Activated CD4-positive, alpha-beta T cell treated with anti-CD3 and anti-CD28 coated beads, Interleukin-2, Interleukin-4, amounts not matched to agents 100 ng/mL and 50 ng/mL, durations not matched to agents 16 hours and 8 hours (primary cell): ENCODE measurements around the gene LIPI.
"Not testable (repeated sequence)": the region's sequence is repeated elsewhere in the genome, so short reads cannot be mapped to it uniquely, and the experiment has no call there.

Source experiments
- DNase-seq: peaks from one replicate; pipeline ENCODE4 v3.0.0-alpha.2; 2020; ENCODE audit warnings: low spot score

The LIPI gene

GRCh38 chr21:14116080-14116481 is 94.7 kb downstream of the LIPI start:
- DNase-seq: no peak

DNA sequence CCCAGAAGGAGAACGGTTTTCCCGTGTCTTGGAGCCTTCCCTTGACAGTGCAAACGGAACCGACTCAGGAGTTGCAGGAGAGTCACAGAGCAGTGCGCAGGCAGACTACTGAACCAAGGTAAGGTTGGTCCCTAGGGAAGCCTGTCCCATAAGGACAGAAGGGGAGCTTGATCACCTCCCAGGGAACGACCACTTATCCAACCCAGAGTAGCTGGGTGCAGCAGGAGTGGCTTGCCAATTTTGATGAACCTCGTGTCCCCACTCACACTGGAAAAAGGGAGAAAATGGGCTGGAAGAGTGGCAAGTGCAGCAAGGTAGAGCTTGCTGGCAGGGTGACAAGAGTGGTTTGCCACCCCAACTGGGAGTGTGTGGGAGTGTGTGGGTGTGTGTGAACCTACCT is 95.1 kb downstream of the LIPI start:
- no peak for DNase-seq

GRCh38 chr21:14114251-14114650 is 96.5 kb downstream of the LIPI start:
- no peak for DNase-seq

- DNase-seq: not testable (repeated sequence)
Observed at GRCh38 chr21:14104564-14104963, 106.2 kb downstream of the LIPI start.

GRCh38 chr21:14099570-14099969 is 111.2 kb downstream of the LIPI start:
- DNase-seq: no peak

GRCh38 chr21:14097881-14098499 is 112.8 kb downstream of the LIPI start:
- DNase-seq: no peak

DNA sequence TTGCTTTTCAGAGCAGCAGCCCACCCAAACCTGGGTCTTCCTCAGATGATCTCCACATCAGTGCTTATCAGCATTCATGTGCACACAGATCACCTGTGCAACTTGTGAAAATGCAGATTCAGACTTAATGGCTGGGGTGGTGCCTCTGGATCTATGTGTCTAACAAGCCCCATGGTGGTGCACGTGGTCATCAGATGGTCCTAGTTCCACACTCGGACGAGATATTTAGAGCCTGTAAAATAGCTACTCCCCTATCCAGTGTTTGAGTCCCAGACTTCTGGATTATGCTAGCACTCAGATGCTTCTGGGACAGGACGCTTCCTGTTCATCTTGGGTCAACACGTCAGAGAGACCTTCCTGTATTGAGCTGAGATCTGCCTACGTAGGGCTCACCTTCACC is 114.2 kb downstream of the LIPI start:
- no peak for DNase-seq

DNA sequence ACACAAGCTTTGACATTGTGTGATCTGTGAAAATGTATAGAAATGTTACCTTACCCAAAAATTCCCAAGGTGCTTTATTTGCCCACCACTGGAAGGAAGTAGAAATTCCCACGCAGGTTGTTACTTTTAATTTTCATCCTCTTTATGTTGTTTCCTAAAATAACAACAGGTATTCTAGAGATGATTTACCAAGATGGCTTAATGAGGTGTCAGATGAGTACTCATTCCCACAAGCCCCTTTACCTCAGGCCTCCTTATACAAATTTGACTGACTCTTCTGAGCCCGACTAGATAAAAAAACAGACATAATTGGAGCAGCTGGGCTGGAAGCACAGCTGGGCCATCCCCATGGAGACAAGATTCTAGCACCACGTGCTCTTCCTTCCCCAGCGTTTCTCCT is 114.6 kb downstream of the LIPI start:
- DNase-seq: no peak

DNA sequence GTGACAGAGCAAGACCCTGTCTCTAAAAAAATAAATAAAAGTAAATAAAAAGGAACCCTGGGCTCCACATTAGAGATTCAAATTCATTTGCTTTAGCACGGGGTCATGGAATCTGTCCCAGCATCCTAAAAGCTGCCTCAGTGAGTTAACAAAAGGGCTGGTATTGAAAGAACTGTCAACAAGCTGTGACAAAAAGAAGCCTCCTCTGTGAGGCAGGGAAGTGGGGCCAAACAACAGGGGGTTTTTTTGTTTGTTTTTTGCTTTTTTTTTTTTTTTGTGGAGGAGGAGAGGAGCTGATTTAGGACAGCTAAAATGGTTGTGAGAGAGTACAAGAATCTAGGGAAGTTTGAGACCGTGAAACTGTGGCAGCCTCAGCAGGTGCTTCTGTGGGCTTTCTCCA is 115.7 kb downstream of the LIPI start:
- no peak for DNase-seq

DNA sequence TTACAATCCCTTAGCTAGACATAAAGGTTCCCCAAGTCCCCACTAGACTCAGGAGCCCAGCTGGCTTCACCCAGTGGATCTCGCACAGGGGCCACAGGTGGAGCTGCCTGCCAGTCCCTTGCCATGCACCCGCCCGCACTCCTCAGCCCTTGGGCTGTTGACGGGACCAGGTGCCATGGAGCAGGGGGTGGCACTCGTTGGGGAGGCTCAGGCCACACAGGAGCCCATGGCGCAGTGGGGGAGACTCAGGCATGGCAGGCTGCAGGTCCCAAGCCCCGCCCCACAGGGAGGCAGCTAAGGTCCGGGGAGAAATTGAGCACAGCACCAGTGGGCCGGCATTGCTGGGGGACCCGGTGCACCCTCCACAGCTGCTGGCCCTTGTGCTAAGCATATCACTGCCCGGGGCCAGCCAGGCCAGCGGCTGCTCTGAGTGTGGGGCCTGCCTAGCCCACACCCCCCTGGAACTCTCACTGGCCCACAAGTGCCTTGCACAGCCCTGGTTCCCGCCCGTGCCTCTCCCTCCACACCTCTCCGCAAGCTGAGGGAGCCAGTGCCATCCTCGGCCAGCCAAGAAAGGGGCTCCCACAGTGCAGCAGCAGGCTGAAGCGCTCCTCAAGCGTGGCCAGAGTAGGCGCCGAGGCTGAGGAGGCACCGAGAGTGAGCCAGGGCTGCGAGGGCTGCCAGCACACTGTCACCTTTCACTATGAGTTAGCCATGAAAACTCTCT is 117.8 kb downstream of the LIPI start:
- DNase-seq: no peak

DNA sequence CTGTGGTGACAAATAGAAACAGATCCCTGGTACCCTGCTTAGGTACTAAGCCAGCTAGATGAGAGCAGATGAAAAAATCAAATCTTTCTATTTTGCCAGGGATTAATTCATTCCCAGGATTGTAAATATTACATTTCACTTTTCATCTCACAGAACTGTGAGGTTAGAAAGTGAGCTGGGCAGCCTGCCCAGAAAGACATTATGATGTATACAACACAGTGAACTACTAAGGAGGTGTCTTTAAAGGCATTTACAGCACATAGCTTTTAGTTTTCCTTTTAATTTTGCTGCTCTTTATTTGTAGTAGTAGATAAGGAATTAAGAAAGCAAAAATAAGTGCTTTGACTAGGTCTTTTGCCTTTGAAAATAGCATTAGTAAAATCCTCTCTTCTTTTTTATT is 120.6 kb downstream of the LIPI start:
- not testable (repeated sequence) for DNase-seq

GRCh38 chr21:14088391-14088790 is 122.4 kb downstream of the LIPI start:
- DNase-seq: no peak

DNA sequence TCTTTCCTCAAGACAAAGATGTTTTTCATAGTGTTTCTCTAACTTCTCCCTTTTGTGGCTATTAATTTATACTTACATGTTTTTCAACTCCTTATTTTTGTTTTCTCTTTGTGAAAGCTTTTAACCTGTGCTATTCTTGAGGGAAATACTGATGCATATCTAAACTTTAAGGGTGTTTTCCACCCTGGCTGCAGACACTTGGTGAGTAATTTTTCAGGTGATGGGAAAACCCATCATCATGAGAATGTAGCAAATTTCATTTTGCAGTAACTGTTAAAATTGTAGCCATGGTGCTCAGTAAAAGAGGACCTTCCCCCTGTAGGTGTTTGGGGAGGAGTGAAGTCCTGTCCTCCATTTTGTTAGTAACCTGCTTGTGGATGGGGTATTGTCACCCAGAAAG is 124.2 kb downstream of the LIPI start:
- DNase-seq: peak; percentile 40

DNA sequence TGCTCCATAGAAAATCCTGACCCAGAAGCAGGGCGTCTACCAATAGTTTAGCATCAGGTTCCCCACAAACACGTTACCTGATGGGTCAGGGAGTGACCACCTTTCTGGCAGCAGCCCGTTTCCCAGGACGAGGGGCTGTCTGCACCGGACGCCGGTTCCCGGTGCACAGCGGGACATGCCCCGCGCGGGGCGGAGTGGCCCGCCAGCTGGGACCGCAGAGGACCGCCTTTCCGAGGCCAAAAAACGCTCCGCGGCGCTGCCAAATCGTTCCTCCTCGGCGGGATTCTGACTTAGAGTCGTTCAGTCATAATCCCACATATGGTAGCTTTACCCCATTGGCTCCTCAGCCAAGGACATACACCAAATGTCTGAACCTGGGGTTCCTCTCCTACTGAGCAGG is 126.1 kb downstream of the LIPI start:
- no peak for DNase-seq

DNA sequence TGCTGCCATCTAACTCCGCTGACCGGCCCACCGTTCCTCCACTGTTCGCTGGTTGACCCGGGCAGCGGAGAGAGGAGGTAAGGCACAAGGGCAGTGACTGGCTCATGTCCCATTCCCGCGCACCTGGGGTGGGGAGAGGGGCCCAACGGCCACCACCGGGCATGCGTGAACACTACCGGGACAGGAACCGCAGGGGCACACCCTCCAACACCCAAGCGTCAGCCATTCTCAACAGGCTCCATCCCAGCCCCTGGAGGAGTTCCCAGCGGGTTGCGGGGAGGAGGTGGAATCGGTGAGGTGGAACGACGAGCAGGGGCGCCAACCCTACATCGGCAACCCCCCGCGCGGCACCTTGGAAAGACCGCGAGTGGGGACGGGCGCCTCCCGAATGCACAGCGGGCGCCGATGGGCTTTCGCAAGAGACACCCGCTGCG is 126.7 kb downstream of the LIPI start:
- no peak for DNase-seq

DNA sequence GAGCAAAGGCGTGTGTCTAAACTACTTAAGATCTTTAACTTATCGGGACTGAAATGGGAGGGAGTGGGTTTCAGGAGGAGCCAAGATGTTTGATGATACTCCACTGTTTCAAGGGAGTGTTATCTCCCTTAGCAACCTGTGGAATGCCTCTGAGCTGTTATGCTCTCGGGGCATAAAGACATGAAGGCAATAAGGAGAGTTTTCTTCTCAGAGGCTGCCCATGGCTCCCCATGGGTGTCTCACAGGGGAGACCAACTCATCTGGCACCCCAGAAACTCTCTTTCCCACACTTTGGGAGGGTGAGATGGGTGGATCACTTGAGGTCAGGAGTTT is 130.0 kb downstream of the LIPI start:
- DNase-seq: no peak

DNA sequence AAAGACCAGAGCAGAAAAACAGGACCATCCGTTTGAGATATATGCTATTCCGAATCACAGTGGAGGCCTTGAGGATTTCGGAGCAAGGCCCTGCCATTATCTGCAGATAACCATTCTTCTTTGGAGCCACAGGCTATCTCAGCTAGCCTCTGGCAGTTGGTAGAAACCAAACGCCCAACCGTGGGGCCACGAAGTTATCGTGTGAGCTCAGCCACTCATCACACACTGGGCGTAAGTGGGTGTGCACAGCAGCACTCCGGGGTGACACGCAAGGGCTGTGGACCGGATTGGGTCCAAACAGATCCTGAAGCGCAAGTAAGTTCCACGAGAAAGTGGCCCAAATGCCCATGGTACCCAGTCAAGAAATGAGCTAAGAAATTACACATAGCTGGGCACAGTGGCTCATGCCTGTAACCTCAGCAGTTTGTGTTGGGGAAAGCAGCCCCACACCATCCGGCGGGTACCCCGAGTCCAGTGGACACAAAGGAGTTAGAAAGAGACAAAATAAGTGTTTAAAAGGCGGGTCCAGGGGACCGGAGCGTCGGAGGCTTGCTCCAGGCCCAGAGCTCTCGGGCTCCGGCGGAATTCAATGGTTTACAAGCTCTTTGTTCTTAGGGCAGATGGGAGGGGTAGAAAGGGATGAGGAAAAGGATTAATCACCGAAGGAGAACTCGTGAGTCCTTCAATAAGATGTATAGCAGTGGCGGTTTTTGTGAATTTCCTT is 130.6 kb downstream of the LIPI start:
- no peak for DNase-seq

DNA sequence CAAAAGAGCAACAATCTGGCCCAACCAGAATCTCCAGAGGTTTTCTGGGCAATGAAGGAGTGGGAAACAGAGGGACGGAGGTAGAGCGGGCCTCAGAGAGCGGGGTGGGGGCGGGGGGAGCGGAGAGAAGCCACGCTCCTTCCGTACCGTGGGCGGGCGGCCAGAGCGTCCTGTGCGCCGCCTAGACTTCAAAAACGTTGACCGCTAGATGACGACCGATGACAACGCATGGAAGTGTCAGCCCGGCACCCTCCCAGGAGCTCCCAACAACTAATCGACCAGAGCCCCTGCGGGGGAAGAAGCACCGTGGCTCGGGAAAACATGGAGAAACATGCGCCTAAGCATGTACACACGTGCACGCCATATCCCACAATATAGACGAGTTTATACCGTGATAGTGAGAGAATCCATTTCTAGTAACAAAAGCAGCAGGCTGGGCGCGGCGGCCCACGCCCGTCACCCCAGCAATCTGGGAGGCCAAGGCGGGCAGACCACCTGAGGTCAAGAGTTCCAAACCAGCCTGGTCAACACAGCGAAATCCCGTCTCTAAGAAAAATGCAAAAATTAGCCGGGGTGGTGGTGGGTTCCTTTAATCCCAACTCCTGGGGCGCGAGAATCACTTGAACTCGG is 131.9 kb downstream of the LIPI start:
- DNase-seq: no peak

DNA sequence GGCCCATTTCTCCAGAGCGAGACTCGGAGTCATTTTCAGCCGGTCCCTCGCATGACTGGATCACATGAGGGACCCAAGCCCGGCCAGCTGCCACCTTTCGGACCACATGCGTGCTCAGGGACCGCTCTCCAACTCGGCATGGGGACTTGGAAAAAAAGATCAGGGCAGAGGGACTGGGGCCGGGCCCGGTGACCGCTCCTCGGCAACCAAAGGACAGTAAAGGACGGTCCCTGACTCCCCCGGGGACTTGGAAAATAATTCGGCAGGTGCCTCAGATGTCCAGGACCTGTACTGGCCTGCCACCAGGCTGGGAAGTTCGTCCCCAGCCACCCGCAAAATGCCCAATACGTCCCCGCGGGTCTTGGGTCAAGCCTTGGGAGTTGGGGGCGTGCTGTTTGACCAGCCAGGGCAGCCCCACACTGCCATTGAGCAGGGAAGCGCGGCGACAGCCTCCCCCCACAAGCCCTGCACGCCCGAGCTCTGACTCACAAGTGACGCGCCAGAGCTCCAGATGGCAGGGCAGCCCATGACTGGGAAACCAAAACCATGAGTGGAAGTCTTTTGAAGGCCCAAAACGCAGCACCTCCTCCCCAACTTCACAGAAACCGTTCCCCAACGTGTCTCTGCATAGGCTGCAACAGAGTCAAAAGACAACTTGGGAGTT is 134.5 kb downstream of the LIPI start:
- DNase-seq: no peak

DNA sequence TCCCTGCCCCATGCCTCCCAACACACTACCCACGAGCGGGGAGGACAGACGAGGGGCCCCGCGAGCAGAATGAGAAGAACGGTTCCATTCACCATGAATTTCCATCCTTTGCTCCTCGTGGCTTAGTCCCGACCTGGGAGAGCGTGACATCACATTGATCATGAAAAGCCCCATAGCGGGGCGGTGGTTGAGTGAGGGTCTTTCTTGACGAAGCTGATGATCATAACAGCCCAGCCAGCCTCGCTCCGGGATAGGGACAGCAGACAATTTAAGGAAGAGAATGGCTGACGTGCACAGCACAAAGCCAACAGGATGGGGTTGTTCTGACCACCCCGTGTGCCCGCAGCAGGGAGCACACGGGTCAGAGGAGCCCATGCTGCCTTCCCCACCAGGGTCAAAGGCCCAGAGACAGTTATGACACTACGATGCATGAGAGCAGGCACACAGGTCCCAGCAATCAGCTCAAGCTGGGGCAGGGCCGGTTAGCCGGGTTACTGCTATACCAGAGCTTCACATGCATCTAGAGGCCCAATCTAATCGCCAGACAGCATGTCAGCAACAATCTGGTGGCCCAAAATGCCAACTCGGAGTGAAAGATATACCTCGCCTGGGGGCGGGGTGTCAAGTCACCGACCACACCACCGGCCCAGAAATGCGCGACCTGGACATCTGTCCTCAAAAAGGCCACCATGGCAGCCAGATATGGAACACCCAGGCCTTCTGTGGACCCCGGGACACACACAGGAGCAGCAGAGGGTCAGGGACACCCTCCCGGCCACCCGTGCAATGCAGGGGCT is 135.2 kb downstream of the LIPI start:
- no peak for DNase-seq

DNA sequence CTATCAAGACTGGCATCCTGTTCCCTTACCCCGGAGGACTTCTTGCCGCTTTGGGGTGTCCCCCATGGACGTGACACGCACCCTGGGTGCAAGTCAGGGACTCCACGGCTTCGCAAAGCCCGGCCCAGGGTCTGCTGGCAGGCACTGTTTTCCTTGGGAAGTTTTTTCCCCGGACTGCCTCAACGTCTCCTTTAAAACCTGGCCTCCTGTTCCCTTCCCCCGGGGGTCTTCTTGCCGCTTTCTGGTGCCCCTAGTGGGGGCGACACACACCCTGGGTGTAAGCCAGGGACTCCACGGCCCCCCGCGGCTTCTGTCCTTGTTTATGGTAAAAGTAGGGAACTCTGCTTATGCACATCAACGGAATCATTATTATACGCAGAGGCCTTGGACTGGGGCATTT is 136.6 kb downstream of the LIPI start:
- DNase-seq: no peak

DNA sequence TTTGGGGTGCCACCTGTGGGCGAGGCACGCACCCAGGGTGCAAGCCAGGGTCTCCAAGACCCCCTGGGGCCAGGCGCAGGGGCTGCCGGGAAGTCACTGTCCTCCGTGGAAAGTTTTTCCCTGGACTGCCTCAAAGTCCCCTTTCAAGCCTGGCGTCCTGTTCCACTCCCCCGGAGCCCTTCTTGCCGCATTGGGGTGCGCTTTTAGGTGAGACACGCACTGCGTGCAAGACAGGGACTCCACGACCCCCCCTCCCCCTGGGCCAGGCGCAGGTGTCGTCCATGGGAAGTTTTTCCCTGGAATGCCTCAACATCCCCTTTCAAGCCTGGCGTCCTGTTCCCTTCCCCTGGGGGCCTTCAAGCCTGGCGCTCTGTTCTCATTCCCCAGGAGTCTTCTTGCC is 137.1 kb downstream of the LIPI start:
- no peak for DNase-seq
